Ramos (cell line): ENCODE measurements around the gene CEMIP.

Source experiments
- in situ Hi-C: fragments of 300-500 bp; cut with MboI; formaldehyde crosslinking; loops from one replicate; pipeline ENCODE4 v1.14.3; 2022; ENCODE audit warnings: low sequenced_read_pairs; ENCODE audit not compliant: unreplicated experiment

CEMIP gene, protein sequence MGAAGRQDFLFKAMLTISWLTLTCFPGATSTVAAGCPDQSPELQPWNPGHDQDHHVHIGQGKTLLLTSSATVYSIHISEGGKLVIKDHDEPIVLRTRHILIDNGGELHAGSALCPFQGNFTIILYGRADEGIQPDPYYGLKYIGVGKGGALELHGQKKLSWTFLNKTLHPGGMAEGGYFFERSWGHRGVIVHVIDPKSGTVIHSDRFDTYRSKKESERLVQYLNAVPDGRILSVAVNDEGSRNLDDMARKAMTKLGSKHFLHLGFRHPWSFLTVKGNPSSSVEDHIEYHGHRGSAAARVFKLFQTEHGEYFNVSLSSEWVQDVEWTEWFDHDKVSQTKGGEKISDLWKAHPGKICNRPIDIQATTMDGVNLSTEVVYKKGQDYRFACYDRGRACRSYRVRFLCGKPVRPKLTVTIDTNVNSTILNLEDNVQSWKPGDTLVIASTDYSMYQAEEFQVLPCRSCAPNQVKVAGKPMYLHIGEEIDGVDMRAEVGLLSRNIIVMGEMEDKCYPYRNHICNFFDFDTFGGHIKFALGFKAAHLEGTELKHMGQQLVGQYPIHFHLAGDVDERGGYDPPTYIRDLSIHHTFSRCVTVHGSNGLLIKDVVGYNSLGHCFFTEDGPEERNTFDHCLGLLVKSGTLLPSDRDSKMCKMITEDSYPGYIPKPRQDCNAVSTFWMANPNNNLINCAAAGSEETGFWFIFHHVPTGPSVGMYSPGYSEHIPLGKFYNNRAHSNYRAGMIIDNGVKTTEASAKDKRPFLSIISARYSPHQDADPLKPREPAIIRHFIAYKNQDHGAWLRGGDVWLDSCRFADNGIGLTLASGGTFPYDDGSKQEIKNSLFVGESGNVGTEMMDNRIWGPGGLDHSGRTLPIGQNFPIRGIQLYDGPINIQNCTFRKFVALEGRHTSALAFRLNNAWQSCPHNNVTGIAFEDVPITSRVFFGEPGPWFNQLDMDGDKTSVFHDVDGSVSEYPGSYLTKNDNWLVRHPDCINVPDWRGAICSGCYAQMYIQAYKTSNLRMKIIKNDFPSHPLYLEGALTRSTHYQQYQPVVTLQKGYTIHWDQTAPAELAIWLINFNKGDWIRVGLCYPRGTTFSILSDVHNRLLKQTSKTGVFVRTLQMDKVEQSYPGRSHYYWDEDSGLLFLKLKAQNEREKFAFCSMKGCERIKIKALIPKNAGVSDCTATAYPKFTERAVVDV (N-terminal part only)

DNA sequence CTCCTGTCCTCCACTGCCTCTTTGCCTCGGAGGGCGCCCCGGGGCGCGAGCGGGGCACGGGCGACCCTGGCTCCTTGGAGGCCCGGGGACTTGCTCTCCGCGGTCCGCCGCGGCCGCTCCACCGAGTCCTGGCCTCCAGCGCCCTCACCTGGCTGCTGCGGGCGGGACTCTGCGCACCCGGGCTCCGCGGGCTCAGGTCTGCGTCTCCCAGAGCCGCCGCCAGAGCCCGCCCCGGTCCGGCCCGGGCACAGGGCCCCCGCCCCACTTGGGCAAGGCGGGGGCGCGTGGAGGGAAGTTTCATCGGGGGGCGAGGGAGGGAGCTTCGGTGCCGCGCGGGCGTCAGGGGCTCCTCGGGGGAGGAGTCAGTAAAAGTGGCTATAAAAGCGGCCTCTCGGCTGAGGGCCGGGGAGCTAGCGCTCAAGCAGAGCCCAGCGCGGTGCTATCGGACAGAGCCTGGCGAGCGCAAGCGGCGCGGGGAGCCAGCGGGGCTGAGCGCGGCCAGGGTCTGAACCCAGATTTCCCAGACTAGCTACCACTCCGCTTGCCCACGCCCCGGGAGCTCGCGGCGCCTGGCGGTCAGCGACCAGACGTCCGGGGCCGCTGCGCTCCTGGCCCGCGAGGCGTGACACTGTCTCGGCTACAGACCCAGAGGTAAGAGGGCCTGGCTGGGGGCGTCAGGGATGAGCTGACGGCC lies at the start of gene CEMIP:
TSS of gene CEMIP (plus strand) at position 407 of the 694 bp plus-strand sequence. CDS start 94,510 bp downstream, outside the sequence.
- in situ Hi-C loops: loop anchor here (10.0 kb wide), 1 partner anchor 324 kb away; no protein-coding TSS in a partner anchor

DNA sequence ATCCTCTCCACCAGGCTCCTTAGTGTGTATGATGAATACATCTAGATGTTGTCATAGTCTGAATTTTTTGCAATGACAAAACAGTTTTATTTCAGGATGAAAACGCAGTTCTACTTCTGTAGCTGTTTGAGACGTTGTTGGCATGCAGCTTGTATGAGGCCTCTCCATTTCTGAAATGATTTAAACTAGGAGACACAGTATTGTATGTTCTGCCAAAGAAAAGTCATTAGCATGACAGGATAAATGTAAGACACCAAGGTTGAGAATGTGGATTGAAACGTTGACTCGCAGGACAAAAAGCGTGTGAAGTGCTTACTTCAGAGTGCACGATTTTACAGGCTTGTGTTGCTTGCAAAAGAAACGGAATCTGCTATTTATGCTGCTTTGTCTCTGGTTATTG lies 48.8 kb upstream of the CEMIP start:
- in situ Hi-C loops: no loop called here

GRCh38 chr15:80730926-80731325 lies 48.2 kb upstream of the CEMIP start:
- in situ Hi-C loops: no loop called here

GRCh38 chr15:80732167-80732566 lies 47.0 kb upstream of the CEMIP start:
- in situ Hi-C loops: no loop called here

- in situ Hi-C loops: no loop called here
These were observed 46.4 kb upstream of the CEMIP start for GRCh38 chr15:80732818-80733217.

DNA sequence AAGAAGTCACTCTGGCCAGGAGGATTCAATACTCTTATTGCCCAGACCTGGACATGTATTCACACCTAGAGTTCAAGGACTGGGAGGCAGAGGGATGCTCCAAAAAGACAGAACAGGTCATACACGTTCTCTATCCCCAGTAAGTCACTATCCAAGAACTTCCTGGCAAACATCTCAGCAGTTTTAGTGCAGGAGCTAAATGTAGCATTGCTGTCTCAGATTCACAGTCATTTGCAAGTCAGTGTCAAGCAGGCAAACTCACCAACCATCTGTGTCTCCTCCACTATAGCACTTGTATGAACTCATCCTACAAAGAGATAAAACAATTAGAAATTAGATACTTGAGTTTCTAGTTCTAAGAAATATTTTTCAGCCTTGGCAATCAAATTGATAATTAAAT lies 45.7 kb upstream of the CEMIP start:
- in situ Hi-C loops: no loop called here

DNA sequence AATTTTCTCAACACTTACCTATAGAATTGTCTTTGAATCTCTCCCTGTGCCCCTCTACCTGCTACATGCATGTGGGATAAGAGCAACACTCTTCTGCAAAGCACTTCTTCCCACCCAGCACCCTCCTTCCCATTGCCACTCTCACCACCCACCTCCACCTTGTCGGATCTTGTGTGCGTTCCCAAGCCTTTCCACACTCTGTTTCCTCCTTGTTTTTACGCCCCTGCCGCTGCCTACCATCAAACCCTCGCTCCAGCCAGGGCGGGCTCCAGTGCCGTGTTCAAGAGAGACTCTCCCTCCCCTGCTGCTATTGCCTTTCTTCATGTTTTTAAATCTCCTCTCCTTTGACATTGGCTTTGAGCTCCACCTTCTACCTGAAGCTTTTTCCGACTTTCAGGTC lies 43.8 kb upstream of the CEMIP start:
- in situ Hi-C loops: no loop called here

- in situ Hi-C loops: no loop called here
These were observed 42.6 kb upstream of the CEMIP start for GRCh38 chr15:80736560-80736959.

- in situ Hi-C loops: no loop called here
These were observed 39.3 kb upstream of the CEMIP start for GRCh38 chr15:80739919-80740318.

- in situ Hi-C loops: no loop called here
These were observed 37.1 kb upstream of the CEMIP start for GRCh38 chr15:80742081-80742480.

DNA sequence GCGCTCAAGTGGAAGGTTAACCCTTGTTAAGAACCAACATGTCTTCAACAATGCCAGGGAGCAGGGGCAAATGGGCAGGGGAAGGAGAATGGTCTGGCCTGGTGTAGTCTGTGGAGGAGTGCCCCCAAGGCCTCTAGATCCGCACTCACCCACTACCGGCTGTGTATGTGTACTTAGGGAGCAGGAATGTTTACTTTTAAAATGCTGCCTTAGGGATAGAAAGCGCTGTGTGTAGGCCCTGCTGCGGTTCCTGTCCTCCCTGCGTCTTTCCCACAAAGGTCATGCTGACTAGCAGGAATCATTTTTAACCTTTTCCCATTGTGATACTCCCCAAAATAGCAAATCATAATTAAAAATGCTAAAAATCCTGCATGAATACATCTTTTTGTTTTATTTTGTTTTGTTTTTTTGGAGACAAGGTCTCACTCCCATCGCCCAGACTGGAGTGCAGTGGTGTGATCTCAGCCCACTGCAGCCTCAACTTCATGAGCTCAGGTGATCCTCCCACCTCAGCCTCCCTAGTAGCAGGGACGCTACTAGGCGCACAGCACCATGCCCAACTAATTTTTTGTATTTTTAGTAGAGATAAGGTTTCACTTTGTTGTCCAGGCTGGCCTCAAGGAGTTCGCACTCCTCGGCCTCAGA lies 35.9 kb upstream of the CEMIP start:
- in situ Hi-C loops: no loop called here

- in situ Hi-C loops: no loop called here
These were observed 34.8 kb upstream of the CEMIP start for GRCh38 chr15:80744415-80744814.

- in situ Hi-C loops: no loop called here
These were observed 34.3 kb upstream of the CEMIP start for GRCh38 chr15:80744826-80745225.

DNA sequence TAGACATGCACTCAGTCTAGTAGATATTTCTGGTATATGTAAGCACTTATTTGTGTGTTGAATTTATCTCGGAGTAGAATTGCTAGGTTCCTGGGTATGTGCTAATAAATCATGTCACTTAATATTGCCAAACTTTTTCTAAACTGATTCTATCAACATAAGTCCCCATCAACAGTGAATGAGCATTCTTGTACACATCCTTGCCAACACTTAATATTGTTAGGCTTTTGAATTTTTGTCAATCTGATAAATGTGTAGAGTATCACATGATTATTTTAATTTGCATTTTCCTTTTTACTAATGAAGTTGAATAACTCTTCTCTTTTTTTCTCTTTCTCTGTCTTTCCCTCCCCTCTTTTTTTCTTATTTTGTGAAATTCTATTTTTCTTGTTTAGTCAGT lies 33.3 kb upstream of the CEMIP start:
- in situ Hi-C loops: no loop called here

DNA sequence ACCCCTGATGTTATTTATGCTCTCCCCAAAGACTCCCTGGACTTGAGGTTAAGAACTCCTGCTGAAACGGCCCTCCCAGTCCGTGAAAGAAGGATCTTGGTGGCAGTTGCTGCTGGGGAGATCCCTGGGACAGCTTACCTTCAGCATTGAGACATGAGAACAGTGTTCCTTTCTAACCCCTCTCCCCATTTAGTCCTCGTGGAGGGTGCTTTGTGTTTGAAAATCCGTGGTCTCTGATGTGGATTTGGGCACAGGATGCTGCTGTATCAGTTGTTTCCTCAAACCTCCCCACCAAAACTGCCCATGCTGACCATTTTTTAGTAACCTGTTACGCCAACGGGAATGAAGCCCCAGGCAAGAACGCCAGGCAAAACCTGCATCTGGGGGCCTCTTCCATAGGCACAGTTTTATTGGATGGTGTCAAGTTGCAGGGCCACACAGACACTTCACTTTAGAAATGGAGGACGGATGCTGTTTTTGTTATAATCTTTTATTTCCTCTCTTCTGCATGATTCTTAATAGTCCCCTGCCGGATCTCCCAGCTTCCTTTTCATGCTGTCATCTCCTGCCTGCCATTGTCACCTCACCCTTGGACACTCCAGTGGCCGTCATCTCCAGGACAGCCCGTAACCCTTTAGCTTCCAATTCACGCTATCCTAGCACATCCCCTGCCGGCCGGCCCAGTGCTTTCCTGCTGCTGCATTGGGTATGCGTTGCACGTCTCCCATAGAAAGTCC lies 31.7 kb upstream of the CEMIP start:
- in situ Hi-C loops: no loop called here

DNA sequence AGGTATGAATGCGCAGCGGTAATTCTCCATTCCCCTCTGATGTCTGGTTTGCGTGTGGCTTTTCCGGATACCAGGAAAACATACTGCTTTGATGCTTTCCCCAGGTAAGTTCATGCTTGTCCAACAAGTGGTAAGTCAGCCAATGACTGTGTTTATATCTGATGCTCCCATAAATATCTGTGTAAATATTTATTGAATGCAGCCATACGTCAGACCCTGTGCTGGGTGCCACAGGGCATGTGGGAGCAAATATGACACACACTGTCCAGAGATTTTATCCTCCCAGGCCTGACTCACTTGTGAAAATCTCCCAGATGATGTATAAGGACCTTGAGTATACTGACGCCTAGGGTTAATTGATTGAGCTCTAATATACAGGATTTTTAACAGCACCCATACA lies 29.6 kb upstream of the CEMIP start:
- in situ Hi-C loops: no loop called here

- in situ Hi-C loops: no loop called here
These were observed 28.6 kb upstream of the CEMIP start for GRCh38 chr15:80750575-80750974.

GRCh38 chr15:80752204-80752603 lies 27.0 kb upstream of the CEMIP start:
- in situ Hi-C loops: no loop called here

DNA sequence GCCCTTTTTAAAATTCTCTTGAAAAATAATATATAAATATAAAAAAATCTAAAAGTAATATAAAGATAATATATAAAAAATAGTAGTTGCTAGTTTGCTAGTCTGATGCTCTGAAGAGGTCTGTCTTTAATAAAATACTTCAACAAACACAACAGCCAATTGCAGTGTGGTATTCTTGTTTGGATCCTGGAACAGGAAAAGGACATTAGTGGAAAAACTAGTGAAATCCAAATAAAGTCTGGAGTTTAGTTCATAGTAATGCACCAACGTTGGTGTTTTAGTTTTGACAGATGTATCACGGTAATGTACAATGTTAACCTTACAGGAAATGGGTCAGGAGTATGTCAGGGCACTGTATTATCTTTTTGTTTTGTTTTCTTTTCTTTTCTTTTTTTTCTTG lies 26.0 kb upstream of the CEMIP start:
- in situ Hi-C loops: no loop called here
